Activated B cell treated with CpG ODN at 0.5 μM for 24 hours (primary cell): ENCODE data around the gene EPHA1. TPM values are rescaled to one million over a fixed set of nuclear protein-coding genes. Genes with fewer than 3 reads are reported as not detected.
"Not testable (repeated sequence)": the region's sequence is repeated elsewhere in the genome, so short reads cannot be mapped to it uniquely, and the experiment has no call there.

Source experiments
- ATAC-seq: fragments of 200-7000 bp; cut with Tn5 transposase; one replicate; pipeline ENCODE4 v1.10.0; 2021; ENCODE audit warnings: low read depth, mild to moderate bottlenecking, moderate library complexity
- CTCF ChIA-PET: fragments of 350-600 bp; sonication (Branson Sonifier 250); formaldehyde crosslinking; loops from one replicate; lab custom pipeline; 2021; ENCODE audit warnings: antibody characterized with exemption; lab: Charles Lee
- POLR2A ChIA-PET: fragments of 350-600 bp; sonication (Branson Sonifier 250); formaldehyde crosslinking; loops from one replicate; lab custom pipeline; 2021; ENCODE audit warnings: antibody characterized with exemption; lab: Charles Lee
- DNase-seq: peaks from one replicate; pipeline ENCODE4 v3.0.0; 2022
- H3K27ac Mint-ChIP-seq: one replicate; pipeline ENCODE4 v1.8.0; 2020; ENCODE audit warnings: mixed read lengths
- H3K27me3 Mint-ChIP-seq: one replicate; pipeline ENCODE4 v1.8.0; 2021; ENCODE audit warnings: mixed read lengths
- H3K36me3 Mint-ChIP-seq: one replicate; pipeline ENCODE4 v1.8.0; 2021; ENCODE audit warnings: low read depth, mixed read lengths
- H3K4me1 Mint-ChIP-seq: one replicate; pipeline ENCODE4 v1.8.0; 2021; ENCODE audit warnings: mixed read lengths
- H3K4me3 Mint-ChIP-seq: one replicate; pipeline ENCODE4 v1.8.0; 2020; ENCODE audit warnings: mild to moderate bottlenecking, mixed read lengths
- H3K9me3 Mint-ChIP-seq: one replicate; pipeline ENCODE4 v1.8.0; 2020; ENCODE audit warnings: mixed read lengths
- intact Hi-C: fragments of 100-400 bp; cut with micrococcal nuclease; formaldehyde crosslinking; loops from one replicate; pipeline ENCODE4 v1.15.1; 2024
- total RNA-seq: library from RNA; stranded (reverse); gene quantifications from 2 replicates; pipeline ENCODE4 v1.2.3, GENCODE V29; 2022
- TF ChIP-seq, protein P1 (sequence below): fragments of 200-600 bp; IDR thresholded peaks from one replicate; pipeline ENCODE4 v1.8.0; 2022; ENCODE audit warnings: antibody characterized with exemption, mild to moderate bottlenecking

Gene EPHA1
- total RNA-seq, 1 donor from 2014 or later = not detected

GRCh38 chr7:143422033-143422432 lies 13.4 kb upstream of the EPHA1 start:
- TF ChIP-seq, protein P1, sequence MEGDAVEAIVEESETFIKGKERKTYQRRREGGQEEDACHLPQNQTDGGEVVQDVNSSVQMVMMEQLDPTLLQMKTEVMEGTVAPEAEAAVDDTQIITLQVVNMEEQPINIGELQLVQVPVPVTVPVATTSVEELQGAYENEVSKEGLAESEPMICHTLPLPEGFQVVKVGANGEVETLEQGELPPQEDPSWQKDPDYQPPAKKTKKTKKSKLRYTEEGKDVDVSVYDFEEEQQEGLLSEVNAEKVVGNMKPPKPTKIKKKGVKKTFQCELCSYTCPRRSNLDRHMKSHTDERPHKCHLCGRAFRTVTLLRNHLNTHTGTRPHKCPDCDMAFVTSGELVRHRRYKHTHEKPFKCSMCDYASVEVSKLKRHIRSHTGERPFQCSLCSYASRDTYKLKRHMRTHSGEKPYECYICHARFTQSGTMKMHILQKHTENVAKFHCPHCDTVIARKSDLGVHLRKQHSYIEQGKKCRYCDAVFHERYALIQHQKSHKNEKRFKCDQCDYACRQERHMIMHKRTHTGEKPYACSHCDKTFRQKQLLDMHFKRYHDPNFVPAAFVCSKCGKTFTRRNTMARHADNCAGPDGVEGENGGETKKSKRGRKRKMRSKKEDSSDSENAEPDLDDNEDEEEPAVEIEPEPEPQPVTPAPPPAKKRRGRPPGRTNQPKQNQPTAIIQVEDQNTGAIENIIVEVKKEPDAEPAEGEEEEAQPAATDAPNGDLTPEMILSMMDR = no peak
- Mint-ChIP-seq H3K4me3 (no peak overlapping the region), H3K36me3 (no peaks in the 10 kb centered on the region), H3K4me1 (peaks cover 3% of the 10 kb centered on the region), H3K27ac (no peak overlapping the region), H3K9me3 (peaks cover 4% of the 10 kb centered on the region), H3K27me3 (peaks cover 5% of the 10 kb centered on the region)
- ChIA-PET POLR2A (no interaction called here), CTCF (interaction anchor here (1.3 kb wide), 1 partner anchor 182 kb away, joined by 4 read pairs; no protein-coding TSS in a partner anchor)
- DNase-seq = no peak
- ATAC-seq = no peak
- intact Hi-C loops = no loop called here

DNA sequence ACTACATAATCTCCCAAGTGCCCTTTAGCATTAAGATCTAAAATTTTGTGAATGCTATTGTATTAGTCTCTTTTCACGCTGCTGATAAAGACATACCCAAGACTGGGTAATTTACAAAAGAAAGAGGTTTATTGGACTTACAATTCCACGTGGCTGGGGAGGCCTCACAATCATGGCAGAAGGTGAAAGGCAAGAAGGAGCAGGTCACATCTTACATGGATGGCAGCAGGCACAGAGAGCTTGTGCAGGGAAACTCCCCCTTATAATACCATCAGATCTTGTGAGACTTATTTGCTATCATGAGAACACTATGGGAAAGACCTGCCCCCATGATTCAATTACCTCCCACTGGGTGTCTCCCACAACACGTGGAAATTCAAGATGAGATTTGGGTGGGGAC lies 12.0 kb upstream of the EPHA1 start:
- H3K4me3 Mint-ChIP-seq, DNase-seq, ATAC-seq, intact Hi-C loops, H3K27ac Mint-ChIP-seq, H3K4me1 Mint-ChIP-seq, POLR2A ChIA-PET, CTCF ChIA-PET, H3K36me3 Mint-ChIP-seq, H3K9me3 Mint-ChIP-seq: not testable (repeated sequence)
- H3K27me3 Mint-ChIP-seq = peaks cover 12% of the 10 kb centered on the region

- CTCF ChIA-PET = no interaction called here
- H3K4me1 Mint-ChIP-seq = no peaks in the 10 kb centered on the region
- DNase-seq = no peak
- peaks cover 4% of the 10 kb centered on the region for H3K9me3 Mint-ChIP-seq
- H3K27me3 Mint-ChIP-seq = peaks cover 15% of the 10 kb centered on the region
- H3K4me3 Mint-ChIP-seq = no peak overlapping the region
- H3K27ac Mint-ChIP-seq = no peak overlapping the region
- no peak for ATAC-seq
- H3K36me3 Mint-ChIP-seq = no peaks in the 10 kb centered on the region
- POLR2A ChIA-PET = no interaction called here
- TF ChIP-seq, protein P1 = no peak
- intact Hi-C loops = loop anchor here (5.0 kb wide), 1 partner anchor 113 kb away; no protein-coding TSS in a partner anchor
These were observed 11.2 kb upstream of the EPHA1 start for GRCh38 chr7:143419880-143420279.

DNA sequence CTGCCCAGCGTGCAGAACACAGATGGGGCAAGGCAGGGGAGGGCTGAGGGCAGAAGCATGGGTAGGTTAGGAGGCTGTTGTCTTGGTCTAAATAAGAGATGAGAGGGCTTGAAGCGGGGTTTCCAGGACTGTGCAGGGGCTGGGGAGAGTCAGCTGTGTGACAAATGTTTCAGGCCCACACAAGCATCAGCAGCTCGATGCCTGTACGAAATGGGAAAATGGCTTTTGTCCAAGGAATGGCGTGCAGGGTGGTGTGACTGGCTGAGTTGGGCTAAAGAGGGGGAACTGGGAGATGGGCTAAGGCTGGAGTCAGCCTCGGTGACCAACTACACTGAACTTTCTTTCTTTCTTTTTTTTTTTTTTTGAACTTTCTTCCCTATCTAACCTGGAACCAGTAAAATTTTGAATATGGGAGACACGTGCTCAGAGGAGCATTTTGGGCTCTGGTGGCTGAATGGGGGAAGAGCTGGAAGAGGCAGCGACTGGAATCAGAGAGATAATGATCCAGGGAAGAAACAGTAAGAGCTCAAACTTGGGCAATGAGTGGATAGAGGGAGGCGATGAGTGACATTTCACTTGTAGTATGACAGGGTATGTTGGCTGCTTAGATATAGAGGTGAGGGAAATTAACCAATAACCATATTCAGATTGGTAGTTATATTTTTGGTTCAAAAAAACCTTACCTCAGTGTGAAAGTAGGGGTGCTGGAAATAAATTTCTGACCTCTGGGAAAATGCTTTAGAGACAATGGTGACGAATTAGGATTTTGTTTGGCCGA lies 10.2 kb upstream of the EPHA1 start:
- ATAC-seq (no peak), DNase-seq (no peak)
- no peak overlapping the region for H3K4me3 Mint-ChIP-seq
- no peak overlapping the region for H3K27ac Mint-ChIP-seq
- TF ChIP-seq, protein P1 = no peak
- H3K9me3 Mint-ChIP-seq = peaks cover 4% of the 10 kb centered on the region
- no peaks in the 10 kb centered on the region for H3K4me1 Mint-ChIP-seq
- H3K36me3 Mint-ChIP-seq = no peaks in the 10 kb centered on the region
- intact Hi-C loops = loop anchor here (5.0 kb wide), 1 partner anchor 112 kb away; no protein-coding TSS in a partner anchor
- POLR2A ChIA-PET = no interaction called here
- CTCF ChIA-PET = interaction anchor here (0.6 to 5.2 kb wide), 2 partner anchors 179 to 913 kb away, joined by 3 to 118 read pairs; no protein-coding TSS in a partner anchor
- peaks cover 21% of the 10 kb centered on the region for H3K27me3 Mint-ChIP-seq

GRCh38 chr7:143417734-143418383 lies 9.2 kb upstream of the EPHA1 start:
- no peak overlapping the region for H3K4me3 Mint-ChIP-seq
- no peaks in the 10 kb centered on the region for H3K4me1 Mint-ChIP-seq
- DNase-seq (no peak), ATAC-seq (no peak)
- intact Hi-C loops = loop anchor here (5.0 kb wide), 1 partner anchor 111 kb away; no protein-coding TSS in a partner anchor
- TF ChIP-seq, protein P1 = no peak
- CTCF ChIA-PET = interaction anchor here (0.7 to 5.2 kb wide), 3 partner anchors 38 to 178 kb away, joined by 3 to 118 read pairs (median 14); no protein-coding TSS in a partner anchor
- POLR2A ChIA-PET = no interaction called here
- H3K9me3 Mint-ChIP-seq = peaks cover 4% of the 10 kb centered on the region
- peaks cover 26% of the 10 kb centered on the region for H3K27me3 Mint-ChIP-seq
- H3K27ac Mint-ChIP-seq = no peak overlapping the region
- no peaks in the 10 kb centered on the region for H3K36me3 Mint-ChIP-seq
